ENCODE measurements around the gene GRPEL2. TPM values are rescaled to one million over a fixed set of nuclear protein-coding genes. Genes with fewer than 3 reads are reported as not detected.

The GRPEL2 gene
- total and polyA plus RNA-seq, 2 experiments from 2014 or later, result 20.2 to 62.2 TPM

DNA sequence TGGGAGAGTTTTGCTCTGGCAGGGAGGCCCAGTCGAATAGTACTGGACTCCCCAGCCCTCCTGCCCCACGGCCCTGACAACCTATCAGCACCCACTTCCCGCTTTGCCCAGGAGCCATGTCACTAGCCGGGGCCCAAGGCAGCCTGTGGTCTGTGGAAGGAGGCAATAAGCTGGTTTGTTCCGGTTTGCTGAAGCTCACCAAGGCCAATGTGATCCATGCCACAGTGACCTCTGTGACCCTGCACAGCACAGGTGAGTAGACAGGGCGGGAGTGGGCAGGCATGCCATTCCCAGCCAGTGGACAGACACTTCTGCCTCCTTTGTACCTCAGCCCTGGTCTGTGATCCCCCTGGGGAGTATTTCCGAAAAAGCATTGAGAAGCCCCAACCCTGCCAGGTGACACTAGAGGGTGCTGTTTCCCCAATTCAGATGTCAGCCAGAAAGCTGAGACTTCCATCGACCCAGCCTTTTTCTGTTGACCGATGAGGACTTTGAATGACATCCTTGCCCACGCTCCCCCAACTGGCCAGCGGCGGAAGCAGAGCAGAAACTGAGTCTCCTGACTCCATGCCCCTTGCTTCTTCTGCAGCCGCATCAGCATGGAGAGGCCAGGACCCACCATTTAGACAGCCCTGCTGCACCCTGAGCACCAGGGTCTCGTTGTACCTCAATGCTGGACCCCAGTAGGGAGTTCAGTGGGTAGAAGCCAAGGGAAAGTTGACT lies 22.1 kb downstream of the GRPEL2 start:
- DNase-seq (ENCODE audit: low spot score) (peak; percentile 96), ATAC-seq (peak; percentile 86)
- Histone ChIP-seq H4K20me1 (replicated peaks; ENCODE audit: insufficient read depth) (no peaks in the 10 kb centered on the region), H3K4me1 (ENCODE audit: insufficient read depth) (peaks cover 3% of the 10 kb centered on the region; the same call in 1 of the 2 replicates), H3K27me3 (ENCODE audit: insufficient read depth) (no peaks in the 10 kb centered on the region), H3K36me3 (ENCODE audit: insufficient read depth) (no peaks in the 10 kb centered on the region), H3F3A (replicated peaks; ENCODE audit: low read depth) (no peaks in the 10 kb centered on the region), H3K27ac (ENCODE audit: low read depth) (no peak overlapping the region), H3K4me2 (no peak overlapping the region), H3K79me2 (replicated peaks; ENCODE audit: insufficient read depth) (no peaks in the 10 kb centered on the region), H3K9me2 (ENCODE audit: insufficient read depth) (no peaks in the 10 kb centered on the region; the same call in 1 of the 2 replicates), H3K4me3 (no peak overlapping the region), H2AFZ (no peak overlapping the region; the same call in 1 of the 2 replicates)
- Mint-ChIP-seq H3K4me3 (no peak overlapping the region), H3K27me3 (ENCODE audit: insufficient read depth, low read depth, poor library complexity) (peaks cover 9% of the 10 kb centered on the region), H3K9me3 (no peaks in the 10 kb centered on the region), H3K4me1 (peaks cover 20% of the 10 kb centered on the region), H3K27ac (peak overlapping the region; percentile 90), H3K36me3 (ENCODE audit: low read depth) (peaks cover 4% of the 10 kb centered on the region; the same call in 2 of the 3 replicates)
- TF ChIP-seq CTCF (conservative IDR thresholded peaks at IDR 0.05; ENCODE audit: low read depth in 2 of 2), result peak; percentile 85 to 94
- TF ChIP-seq, protein P1, sequence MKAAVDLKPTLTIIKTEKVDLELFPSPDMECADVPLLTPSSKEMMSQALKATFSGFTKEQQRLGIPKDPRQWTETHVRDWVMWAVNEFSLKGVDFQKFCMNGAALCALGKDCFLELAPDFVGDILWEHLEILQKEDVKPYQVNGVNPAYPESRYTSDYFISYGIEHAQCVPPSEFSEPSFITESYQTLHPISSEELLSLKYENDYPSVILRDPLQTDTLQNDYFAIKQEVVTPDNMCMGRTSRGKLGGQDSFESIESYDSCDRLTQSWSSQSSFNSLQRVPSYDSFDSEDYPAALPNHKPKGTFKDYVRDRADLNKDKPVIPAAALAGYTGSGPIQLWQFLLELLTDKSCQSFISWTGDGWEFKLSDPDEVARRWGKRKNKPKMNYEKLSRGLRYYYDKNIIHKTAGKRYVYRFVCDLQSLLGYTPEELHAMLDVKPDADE (IDR thresholded peaks at IDR 0.05), result no peak
- TF ChIP-seq ZNF331 (CRISPR knock-in tag; IDR thresholded peaks at IDR 0.05; ENCODE audit: low read depth), result no peak
- TF ChIP-seq JUNB (IDR thresholded peaks at IDR 0.05; ENCODE audit: unreplicated experiment), result no peak
- no peak for TF ChIP-seq NANOG (IDR thresholded peaks at IDR 0.05; ENCODE audit: borderline replicate concordance)
- TF ChIP-seq STAT1 (IDR thresholded peaks at IDR 0.05; ENCODE audit: unreplicated experiment), result no peak
- no peak for TF ChIP-seq CREB1 (CRISPR knock-in tag; IDR thresholded peaks at IDR 0.05; ENCODE audit: low read depth)

DNA sequence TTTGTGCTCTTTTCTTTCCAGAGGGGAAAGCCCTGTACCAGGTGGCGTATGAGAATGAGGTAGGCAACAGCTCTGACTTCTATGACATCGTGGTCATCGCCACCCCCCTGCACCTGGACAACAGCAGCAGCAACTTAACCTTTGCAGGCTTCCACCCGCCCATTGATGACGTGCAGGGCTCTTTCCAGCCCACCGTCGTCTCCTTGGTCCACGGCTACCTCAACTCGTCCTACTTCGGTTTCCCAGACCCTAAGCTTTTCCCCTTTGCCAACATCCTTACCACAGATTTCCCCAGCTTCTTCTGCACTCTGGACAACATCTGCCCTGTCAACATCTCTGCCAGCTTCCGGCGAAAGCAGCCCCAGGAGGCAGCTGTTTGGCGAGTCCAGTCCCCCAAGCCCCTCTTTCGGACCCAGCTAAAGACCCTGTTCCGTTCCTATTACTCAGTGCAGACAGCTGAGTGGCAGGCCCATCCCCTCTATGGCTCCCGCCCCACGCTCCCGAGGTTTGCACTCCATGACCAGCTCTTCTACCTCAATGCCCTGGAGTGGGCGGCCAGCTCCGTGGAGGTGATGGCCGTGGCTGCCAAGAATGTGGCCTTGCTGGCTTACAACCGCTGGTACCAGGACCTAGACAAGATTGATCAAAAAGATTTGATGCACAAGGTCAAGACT lies 22.8 kb downstream of the GRPEL2 start:
- Histone ChIP-seq H3K4me1 (ENCODE audit: insufficient read depth) (peaks cover 3% of the 10 kb centered on the region; the same call in 1 of the 2 replicates), H3K9me2 (ENCODE audit: insufficient read depth) (no peaks in the 10 kb centered on the region; the same call in 1 of the 2 replicates), H3K36me3 (ENCODE audit: insufficient read depth) (no peaks in the 10 kb centered on the region), H3K4me3 (no peak overlapping the region), H4K20me1 (replicated peaks; ENCODE audit: insufficient read depth) (no peaks in the 10 kb centered on the region), H3F3A (replicated peaks; ENCODE audit: low read depth) (no peaks in the 10 kb centered on the region), H3K27ac (ENCODE audit: low read depth) (no peak overlapping the region), H2AFZ (no peak overlapping the region; the same call in 1 of the 2 replicates), H3K79me2 (replicated peaks; ENCODE audit: insufficient read depth) (no peaks in the 10 kb centered on the region), H3K4me2 (no peak overlapping the region), H3K27me3 (ENCODE audit: insufficient read depth) (no peaks in the 10 kb centered on the region)
- H3K4me3 Mint-ChIP-seq, result no peak overlapping the region
- peaks cover 9% of the 10 kb centered on the region for H3K27me3 Mint-ChIP-seq (ENCODE audit: insufficient read depth, low read depth, poor library complexity)
- no peak overlapping the region for H3K27ac Mint-ChIP-seq
- H3K4me1 Mint-ChIP-seq, result peaks cover 20% of the 10 kb centered on the region
- DNase-seq (ENCODE audit: low spot score) (no peak), ATAC-seq (no peak)
- H3K36me3 Mint-ChIP-seq (ENCODE audit: low read depth), result peaks cover 4% of the 10 kb centered on the region; the same call in 2 of the 3 replicates
- no peaks in the 10 kb centered on the region for H3K9me3 Mint-ChIP-seq
- TF ChIP-seq ZNF114 (CRISPR knock-in tag; IDR thresholded peaks at IDR 0.05), result no peak
- no peak for TF ChIP-seq NANOG (IDR thresholded peaks at IDR 0.05; ENCODE audit: borderline replicate concordance)
- no peak for TF ChIP-seq ZNF462 (CRISPR knock-in tag; IDR thresholded peaks at IDR 0.05)
- no peak for TF ChIP-seq EZH2 (IDR thresholded peaks at IDR 0.05; ENCODE audit: low read depth, unreplicated experiment)
